GM18505 (cell line): ENCODE results near the gene P2RX2.

Experiments
- ATAC-seq: cut with Tn5 transposase; IDR thresholded peaks from one replicate; pipeline ENCODE4 v1.9.1; 2021; ENCODE audit not compliant: unreplicated experiment
- POLR2A ChIP-seq: IDR thresholded peaks from 4 replicates; pipeline ENCODE4 v1.6.1; 2011; ENCODE audit warnings: borderline replicate concordance; ENCODE audit not compliant: insufficient read depth, insufficient read length; ENCODE audit errors: extremely low read depth

P2RX2 gene

DNA sequence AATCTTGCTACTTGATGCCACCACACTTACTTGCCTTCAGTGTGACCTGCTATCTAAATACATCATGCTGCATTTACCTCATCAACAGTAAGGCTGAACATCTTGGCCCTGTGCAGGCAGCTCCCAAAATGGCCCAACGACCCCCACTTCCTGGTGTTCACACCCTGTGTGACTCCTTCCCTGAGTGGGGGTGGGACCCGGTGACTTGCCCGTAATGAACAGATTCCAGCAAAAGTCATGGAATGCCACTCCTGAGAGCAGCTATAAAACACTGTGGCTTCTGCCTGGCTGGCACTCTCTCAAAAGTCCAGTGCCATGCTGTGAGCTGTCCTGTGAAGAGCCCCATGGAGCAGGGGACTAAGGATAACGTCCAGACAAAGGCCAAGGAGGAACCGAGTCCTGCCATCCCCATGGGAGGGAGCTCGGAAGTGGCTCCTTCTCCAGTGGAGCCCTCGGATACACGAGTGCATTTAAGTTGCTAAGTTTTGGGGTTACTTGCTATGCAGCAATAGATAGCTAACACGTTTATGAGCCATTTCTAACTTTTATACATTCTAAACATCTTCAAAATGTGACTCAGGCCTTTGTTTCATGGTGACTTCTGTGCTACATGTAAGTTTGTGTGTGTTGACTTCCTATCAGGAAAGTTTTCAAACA, 33.0 kb downstream of the P2RX2 start:
- no peak for TF ChIP-seq POLR2A
- no peak for ATAC-seq

DNA sequence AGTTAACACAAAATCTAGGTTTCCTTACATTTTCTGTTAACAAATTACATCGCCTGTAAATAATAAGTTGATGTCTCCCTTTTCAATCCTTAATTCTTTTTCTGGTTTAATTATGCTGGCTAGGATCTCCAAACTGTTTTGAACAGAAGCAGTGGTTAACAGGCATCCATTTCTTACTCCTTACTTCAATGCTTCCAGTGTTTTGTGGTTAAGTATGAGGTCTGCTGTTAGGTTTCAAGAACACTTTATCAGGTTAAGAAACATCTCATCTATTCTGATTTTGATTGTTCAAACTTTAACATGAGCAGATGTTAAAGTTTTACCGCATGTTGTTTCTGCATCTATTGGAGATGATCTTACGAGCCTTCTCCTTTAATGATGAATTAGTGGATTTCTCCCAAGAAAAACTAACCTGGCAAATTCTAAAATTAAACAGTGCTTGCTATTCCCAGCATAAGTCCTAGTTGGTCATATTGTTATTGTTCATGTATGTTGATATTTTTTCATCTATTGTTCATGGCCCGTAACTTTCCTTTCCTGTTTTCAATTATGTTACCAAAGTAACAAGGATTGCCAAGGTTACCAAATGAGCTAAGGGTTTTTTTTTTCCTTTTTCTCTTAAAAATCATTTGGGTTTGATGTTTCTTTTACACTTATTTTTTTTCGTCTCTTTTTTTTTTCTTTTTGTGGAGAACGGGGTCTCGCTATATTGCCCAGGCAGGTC, 35.2 kb downstream of the P2RX2 start:
- ATAC-seq = no peak

DNA sequence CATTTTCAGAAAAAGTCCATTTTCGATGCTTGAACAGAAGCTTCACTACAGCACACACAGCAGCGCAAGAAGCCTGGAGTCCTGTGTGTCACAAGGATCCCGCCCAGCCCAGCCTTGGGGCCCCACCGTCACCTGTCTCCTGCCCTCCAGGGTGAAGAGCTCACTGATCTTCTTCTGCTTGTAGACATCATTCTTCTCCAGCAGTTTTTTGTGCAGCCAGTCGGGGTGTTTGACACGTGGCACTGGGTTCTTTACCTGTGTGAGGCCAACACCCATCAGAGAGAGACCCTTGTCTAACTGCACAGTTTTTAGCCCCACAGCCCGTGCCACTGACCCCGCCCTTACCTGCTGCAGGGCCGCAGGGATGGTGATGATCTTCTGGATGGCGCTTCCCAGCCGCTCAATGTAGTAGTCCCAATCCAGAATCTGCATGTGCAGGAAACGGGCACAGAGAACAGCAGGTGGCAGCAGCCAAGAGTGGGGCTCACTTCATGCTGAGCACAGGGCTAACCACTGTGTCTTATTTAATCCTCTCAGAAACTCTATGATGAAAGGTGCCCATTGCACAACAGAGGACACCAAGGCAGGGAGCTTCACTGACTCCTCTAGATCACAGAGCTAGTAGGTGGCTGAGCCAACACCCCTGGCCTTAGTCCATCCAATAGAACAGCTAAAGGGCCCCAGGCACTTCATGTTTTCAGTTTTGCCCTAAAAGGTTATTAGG, 38.6 kb downstream of the P2RX2 start:
- no peak for ATAC-seq
- TF ChIP-seq POLR2A = no peak

More for the DNA sequence above, 35.2 kb downstream of the P2RX2 start:
- TF ChIP-seq POLR2A = no peak

DNA sequence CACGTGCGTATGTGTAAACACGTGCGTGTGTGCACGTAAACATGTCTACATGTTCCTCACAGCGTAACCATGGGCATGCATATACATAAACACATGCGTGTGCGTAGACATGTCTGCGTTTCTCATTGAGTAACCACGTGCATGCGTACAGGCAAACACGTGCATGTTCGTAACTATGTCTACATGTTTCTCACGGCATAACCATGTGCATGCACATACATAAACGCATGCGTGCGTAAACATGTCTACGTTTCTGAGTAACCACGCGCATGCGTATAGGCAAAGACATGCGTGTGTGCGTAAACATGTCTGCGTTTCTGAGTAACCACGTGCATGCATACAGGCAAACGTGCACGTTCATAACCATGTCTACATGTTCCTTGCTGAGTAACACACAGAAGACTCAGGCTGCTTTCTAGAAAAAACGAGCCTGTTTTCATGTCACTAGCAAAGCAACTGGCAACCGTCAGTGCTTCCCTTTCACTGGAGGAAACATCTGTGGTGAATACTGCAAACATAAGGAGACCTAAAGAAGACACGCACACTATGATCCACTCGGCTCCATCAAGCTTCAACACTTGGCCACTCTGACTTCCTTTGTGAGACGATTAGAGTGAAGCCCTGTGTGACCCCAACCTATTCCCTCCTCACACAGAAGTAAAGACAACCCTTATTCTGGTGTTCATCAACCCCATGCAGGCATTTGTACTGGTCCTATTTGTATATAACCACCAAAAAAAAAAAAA, 39.7 kb downstream of the P2RX2 start:
- no peak for ATAC-seq
- TF ChIP-seq POLR2A = no peak

DNA sequence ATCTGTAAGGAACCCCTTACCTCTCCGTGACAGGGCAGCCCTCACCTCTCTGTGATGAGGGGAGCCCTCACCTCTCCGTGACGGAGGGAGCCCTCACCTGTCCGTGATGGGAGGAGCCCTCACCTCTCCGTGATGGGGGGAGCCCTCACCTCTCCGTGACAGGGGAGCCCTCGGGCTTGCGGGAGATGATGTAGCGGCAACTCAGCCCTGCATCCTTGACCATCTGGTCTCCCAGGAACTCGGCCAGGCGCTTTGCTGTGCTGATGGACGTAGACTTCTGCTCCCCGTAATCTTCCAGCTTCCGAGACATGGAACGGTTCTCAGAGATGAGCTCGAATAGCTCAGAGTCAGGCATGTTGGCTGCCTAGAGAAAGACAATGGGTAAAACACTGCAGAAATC, 40.6 kb downstream of the P2RX2 start:
- TF ChIP-seq POLR2A = no peak
- no peak for ATAC-seq

DNA sequence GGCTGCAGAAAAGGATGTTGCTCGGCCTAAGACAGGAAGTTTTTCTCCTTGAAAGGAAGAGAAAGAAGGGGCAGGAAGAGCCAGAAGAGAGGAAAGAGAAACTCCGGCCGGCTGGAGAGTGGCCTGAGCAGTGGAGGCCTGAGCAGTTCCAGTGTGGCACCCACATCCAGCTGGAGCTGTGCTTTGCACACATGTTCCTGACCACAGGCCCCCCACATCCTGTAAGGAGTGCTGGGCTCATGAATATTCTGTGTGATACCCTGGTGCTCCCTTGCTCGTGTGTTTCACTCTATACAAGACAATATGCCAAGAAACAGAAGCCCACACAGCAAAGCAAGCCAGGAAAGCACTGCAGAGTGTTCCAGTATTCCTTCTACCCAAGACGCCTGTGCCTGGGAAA, 41.5 kb downstream of the P2RX2 start:
- TF ChIP-seq POLR2A = no peak
- ATAC-seq = no peak

DNA sequence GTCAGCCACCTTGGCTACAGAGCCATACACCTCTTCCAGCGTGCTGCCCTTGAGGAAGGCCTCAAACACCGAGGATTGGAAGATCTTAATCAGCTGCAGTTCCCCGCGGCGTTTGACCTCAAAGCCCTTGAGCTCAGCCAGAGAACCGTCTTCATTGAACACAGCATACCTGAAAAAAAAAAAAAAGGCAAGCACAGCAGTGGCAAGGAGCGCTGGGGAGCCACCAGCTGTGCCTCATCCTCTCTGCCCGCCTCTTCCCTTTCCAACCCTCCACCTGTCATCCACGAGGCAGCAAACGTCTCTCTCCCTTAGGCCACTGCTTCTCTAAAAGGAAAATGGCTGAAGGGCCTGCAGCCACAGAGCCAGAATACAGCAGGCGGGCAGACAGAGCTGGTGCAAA, 42.4 kb downstream of the P2RX2 start:
- no peak for TF ChIP-seq POLR2A
- ATAC-seq = no peak

DNA sequence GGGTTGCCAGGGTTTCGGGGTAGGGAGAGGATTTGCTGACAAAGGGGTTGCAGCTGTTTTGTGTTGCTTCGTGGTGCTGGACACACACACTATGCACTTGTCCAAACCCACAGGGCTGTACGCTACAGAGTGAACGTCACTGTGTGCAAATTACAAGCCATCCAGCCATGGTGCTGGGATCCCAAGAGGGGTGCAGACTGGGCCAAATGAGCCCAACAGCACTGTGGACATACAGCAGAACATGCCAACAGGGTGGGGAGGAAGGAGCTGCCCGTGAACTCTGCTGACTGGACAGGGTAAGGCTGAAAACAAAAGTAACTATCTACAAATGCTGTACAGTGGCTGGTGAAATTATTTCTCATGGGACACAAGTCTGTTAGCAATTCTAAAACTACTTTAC, 43.4 kb downstream of the P2RX2 start:
- TF ChIP-seq POLR2A = no peak
- ATAC-seq = no peak

DNA sequence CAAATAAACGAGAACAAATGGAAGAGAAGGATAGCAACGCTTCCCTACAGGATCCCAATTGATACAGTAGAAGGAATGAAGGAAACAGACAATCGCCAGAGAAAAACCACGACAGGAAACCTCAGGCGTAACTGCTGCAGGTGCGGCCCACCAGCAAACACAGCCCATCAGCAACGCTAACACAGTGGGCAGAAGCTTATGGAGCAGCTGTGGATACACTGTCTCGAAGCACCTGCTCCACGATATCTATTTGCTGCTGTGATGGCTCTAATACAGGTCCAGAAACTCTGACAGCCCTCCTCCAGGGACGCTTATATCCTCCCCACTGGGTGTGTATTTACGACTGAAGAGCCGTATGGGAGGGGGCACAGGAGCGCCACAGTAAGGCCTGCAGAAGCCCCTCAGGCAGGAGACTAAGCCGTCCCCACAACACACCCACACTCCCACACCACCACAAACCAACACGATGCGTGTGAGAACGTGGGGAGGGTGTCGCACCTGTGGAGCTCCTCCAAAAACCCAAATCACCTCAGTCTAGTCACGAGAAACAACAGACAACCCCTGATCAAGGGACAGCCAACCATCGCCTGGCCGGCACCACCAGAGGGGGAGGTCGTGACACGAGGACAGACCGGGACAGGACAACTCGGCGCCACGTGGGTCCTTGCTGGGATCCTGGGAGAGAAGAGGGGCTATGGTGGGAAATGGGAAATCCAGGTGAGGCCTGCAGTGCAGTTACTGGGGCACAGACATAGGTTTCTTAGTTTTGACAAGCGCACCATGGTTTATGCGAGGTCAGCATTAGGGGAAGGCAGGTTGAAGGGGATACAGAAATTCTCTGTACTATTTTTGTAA, 44.6 kb downstream of the P2RX2 start:
- ATAC-seq = no peak
- TF ChIP-seq POLR2A = no peak

DNA sequence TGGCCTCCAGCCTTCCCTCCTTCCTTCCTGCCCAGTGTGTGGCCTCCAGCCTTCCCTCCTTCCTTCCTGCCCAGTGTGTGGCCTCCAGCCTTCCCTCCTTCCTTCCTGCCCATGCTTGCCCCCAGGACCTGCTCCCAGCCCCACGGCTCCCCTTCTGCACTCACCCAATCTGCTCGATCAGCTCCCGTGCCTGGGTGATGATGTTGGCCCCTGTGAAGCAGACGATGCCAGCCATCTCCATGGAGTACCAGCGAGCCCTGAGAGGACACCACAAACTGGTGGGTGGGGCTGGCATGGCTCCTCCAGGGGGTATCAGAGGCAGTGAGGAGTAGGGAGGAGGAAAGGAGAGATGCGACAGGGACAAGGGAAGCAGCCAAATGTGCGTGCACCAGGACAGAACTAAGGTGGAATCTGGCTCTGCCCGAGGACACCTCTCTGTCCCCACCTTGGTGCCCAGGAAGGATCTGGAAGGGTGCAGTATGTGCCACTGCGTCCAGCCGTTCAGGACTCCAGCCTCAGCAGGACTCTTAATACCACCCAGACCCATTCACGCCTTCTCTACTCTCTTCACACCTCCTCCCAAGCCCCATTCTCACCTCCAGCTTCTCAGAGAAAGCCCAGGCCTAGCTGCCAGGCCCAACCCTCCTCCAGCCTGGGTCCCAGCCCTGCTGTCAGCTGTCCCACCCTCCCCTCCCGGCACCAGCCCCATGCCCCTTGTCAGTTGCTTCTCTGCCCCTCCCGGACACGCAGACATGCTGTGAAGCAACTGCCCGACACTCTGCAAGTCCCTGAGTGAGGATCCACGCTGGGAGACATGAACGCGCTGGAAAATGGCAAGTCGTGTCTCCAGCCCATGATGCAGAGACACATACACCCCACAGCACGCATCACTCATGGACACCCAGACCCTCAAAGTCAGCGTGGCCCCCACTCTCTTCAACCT, 45.9 kb downstream of the P2RX2 start:
- no peak for TF ChIP-seq POLR2A
- no peak for ATAC-seq

DNA sequence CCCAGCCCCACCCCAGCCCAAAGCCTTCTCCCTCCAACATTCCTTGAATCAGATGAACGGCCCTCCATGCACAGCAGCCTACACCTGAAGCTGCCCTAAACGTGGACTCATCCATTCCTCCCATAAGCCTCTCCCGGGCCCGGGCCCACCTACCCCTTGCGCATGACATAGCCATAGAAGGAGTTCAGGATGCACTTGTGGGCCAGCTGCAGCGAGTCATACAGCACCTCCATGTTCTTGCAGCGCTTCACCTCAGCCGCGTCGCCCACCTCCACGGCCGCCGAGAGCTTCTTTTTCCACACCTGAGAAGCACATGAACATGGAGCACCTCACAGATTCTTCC, 46.5 kb downstream of the P2RX2 start:
- no peak for TF ChIP-seq POLR2A
- no peak for ATAC-seq

DNA sequence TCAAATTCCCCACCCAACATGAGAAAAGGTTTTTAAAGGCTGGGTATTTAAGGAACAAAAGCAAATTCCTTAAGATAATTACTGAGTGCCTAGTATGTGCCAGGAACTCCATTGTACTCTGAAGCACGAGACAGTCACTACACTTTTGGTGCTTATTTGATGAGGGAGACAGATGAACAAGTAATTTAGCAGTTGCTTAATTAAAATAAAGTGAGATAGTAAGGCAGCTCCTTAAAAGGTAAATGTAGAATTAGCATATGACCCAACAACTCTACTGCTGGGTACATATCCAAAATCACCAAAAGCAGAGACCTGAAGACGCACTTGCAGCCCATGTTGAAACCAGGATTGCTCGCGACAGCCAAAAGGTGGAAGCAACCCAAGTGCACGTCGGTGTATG, 47.2 kb downstream of the P2RX2 start:
- ATAC-seq = no peak
- TF ChIP-seq POLR2A = no peak
